Measurements from ENCODE around the gene HIF3A. TPM values are rescaled to one million over a fixed set of nuclear protein-coding genes. Genes with fewer than 3 reads are reported as not detected.

Gene HIF3A
- total and polyA plus RNA-seq, 9 of the 15 experiments (the other 6 are each of a cell fraction or from before 2014, with no cell fraction given): 0.29 TPM; not detected in 8

DNA sequence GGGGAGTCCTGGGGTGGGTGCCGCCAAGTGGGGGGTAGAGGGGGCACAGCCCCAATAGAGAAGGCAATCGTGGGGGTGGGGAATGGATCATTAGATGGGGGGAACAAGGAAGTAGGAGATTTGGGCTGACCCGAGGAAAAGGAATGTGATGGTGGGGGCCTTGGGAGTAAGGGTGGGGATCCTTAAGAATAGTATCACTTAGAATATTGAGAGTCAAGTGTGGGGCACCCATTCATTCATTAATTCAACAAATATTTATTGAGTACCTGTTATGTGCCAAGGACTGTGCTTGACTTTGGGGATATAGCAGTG is 50.7 kb downstream of the HIF3A start (continued):
- TF ChIP-seq, protein P1, sequence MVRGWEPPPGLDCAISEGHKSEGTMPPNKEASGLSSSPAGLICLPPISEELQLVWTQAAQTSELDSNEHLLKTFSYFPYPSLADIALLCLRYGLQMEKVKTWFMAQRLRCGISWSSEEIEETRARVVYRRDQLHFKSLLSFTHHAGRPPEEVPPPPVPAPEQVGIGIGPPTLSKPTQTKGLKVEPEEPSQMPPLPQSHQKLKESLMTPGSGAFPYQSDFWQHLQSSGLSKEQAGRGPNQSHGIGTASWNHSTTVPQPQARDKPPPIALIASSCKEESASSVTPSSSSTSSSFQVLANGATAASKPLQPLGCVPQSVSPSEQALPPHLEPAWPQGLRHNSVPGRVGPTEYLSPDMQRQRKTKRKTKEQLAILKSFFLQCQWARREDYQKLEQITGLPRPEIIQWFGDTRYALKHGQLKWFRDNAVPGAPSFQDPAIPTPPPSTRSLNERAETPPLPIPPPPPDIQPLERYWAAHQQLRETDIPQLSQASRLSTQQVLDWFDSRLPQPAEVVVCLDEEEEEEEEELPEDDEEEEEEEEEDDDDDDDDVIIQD (CRISPR knock-in tag; IDR thresholded peaks at IDR 0.05): no peak
- TF ChIP-seq, protein P2, sequence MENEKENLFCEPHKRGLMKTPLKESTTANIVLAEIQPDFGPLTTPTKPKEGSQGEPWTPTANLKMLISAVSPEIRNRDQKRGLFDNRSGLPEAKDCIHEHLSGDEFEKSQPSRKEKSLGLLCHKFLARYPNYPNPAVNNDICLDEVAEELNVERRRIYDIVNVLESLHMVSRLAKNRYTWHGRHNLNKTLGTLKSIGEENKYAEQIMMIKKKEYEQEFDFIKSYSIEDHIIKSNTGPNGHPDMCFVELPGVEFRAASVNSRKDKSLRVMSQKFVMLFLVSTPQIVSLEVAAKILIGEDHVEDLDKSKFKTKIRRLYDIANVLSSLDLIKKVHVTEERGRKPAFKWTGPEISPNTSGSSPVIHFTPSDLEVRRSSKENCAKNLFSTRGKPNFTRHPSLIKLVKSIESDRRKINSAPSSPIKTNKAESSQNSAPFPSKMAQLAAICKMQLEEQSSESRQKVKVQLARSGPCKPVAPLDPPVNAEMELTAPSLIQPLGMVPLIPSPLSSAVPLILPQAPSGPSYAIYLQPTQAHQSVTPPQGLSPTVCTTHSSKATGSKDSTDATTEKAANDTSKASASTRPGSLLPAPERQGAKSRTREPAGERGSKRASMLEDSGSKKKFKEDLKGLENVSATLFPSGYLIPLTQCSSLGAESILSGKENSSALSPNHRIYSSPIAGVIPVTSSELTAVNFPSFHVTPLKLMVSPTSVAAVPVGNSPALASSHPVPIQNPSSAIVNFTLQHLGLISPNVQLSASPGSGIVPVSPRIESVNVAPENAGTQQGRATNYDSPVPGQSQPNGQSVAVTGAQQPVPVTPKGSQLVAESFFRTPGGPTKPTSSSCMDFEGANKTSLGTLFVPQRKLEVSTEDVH (IDR thresholded peaks at IDR 0.05; ENCODE audit: low read depth, partially characterized antibody): no peak
- TF ChIP-seq SIN3B (IDR thresholded peaks at IDR 0.05; ENCODE audit: low read depth) (no peak), SMARCE1 (IDR thresholded peaks at IDR 0.05) (peak; percentile 4; the same call in 1 of the 2 replicates), TAF15 (IDR thresholded peaks at IDR 0.05; ENCODE audit: low read depth, low read length) (no peak), STAT5B (CRISPR knock-in tag; IDR thresholded peaks at IDR 0.05) (no peak), PCBP2 (IDR thresholded peaks at IDR 0.05; ENCODE audit: low read depth, low read length, poor library complexity, severe bottlenecking) (no peak), ARNT (IDR thresholded peaks at IDR 0.05) (no peak; a peak in 1 of 4 replicates), BDP1 (IDR thresholded peaks at IDR 0.05; ENCODE audit: insufficient read depth, insufficient read length) (no peak), RBM34 (IDR thresholded peaks at IDR 0.05; ENCODE audit: borderline replicate concordance, insufficient read depth, low read length) (no peak), ZNF780A (CRISPR knock-in tag; IDR thresholded peaks at IDR 0.05) (no peak), FOXJ2 (tag; IDR thresholded peaks at IDR 0.05) (no peak), ARID2 (IDR thresholded peaks at IDR 0.05) (no peak), GTF2A2 (tag; IDR thresholded peaks at IDR 0.05) (no peak), EHMT2 (IDR thresholded peaks at IDR 0.05) (0 out of 2 replicates have a peak, but pooled peaks have one; percentile 67), TEAD1 (CRISPR knock-in tag; IDR thresholded peaks at IDR 0.05) (0 out of 4 replicates have a peak, but pooled peaks of 1 of the 2 experiments have one; percentile 0), HNRNPUL1 (IDR thresholded peaks at IDR 0.05; ENCODE audit: low read length) (no peak)
- TF ChIP-seq, protein P3, sequence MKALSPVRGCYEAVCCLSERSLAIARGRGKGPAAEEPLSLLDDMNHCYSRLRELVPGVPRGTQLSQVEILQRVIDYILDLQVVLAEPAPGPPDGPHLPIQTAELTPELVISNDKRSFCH (CRISPR knock-in tag; IDR thresholded peaks at IDR 0.05): no peak
- TF ChIP-seq, protein P3 (tag; IDR thresholded peaks at IDR 0.05): no peak
- TF ChIP-seq, protein P4, sequence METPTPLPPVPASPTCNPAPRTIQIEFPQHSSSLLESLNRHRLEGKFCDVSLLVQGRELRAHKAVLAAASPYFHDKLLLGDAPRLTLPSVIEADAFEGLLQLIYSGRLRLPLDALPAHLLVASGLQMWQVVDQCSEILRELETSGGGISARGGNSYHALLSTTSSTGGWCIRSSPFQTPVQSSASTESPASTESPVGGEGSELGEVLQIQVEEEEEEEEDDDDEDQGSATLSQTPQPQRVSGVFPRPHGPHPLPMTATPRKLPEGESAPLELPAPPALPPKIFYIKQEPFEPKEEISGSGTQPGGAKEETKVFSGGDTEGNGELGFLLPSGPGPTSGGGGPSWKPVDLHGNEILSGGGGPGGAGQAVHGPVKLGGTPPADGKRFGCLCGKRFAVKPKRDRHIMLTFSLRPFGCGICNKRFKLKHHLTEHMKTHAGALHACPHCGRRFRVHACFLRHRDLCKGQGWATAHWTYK (CRISPR knock-in tag; IDR thresholded peaks at IDR 0.05): no peak; the same call in 1 of the 2 replicates
- TF ChIP-seq, protein P5, sequence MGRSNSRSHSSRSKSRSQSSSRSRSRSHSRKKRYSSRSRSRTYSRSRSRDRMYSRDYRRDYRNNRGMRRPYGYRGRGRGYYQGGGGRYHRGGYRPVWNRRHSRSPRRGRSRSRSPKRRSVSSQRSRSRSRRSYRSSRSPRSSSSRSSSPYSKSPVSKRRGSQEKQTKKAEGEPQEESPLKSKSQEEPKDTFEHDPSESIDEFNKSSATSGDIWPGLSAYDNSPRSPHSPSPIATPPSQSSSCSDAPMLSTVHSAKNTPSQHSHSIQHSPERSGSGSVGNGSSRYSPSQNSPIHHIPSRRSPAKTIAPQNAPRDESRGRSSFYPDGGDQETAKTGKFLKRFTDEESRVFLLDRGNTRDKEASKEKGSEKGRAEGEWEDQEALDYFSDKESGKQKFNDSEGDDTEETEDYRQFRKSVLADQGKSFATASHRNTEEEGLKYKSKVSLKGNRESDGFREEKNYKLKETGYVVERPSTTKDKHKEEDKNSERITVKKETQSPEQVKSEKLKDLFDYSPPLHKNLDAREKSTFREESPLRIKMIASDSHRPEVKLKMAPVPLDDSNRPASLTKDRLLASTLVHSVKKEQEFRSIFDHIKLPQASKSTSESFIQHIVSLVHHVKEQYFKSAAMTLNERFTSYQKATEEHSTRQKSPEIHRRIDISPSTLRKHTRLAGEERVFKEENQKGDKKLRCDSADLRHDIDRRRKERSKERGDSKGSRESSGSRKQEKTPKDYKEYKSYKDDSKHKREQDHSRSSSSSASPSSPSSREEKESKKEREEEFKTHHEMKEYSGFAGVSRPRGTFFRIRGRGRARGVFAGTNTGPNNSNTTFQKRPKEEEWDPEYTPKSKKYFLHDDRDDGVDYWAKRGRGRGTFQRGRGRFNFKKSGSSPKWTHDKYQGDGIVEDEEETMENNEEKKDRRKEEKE (IDR thresholded peaks at IDR 0.05; ENCODE audit: borderline replicate concordance in 1 of 2, control insufficient read depth in 1 of 2, low read depth in 2 of 2, low read length in 1 of 2): no peak
